BLaER1 (cell line): ENCODE data around the gene XPO4.

Experiments used
- H3K27ac ChIP-seq: shearing (Covaris generic); formaldehyde crosslinking; 2 replicates; pipeline ENCODE4 v1.8.1; 2022
- H3K27me3 ChIP-seq: shearing (Covaris generic); formaldehyde crosslinking; 2 replicates; pipeline ENCODE4 v1.8.1; 2022
- H3K36me3 ChIP-seq: shearing (Covaris generic); formaldehyde crosslinking; 2 replicates; pipeline ENCODE4 v1.8.1; 2022
- H3K4me1 ChIP-seq: shearing (Covaris generic); formaldehyde crosslinking; 2 replicates; pipeline ENCODE4 v1.8.1; 2022
- H3K4me2 ChIP-seq: shearing (Covaris generic); formaldehyde crosslinking; 2 replicates; pipeline ENCODE4 v1.8.1; 2022
- H3K4me3 ChIP-seq: shearing (Covaris generic); formaldehyde crosslinking; 2 replicates; pipeline ENCODE4 v1.8.1; 2022
- H3K9ac ChIP-seq: shearing (Covaris generic); formaldehyde crosslinking; 2 replicates; pipeline ENCODE4 v1.8.1; 2022
- H3K9me3 ChIP-seq: shearing (Covaris generic); formaldehyde crosslinking; 2 replicates; pipeline ENCODE4 v1.8.1; 2022
- H4K20me1 ChIP-seq: shearing (Covaris generic); formaldehyde crosslinking; 2 replicates; pipeline ENCODE4 v1.8.1; 2022
- Cebpa-rat ChIP-seq: shearing (Covaris generic); IDR thresholded peaks from 2 replicates; pipeline ENCODE4 v1.8.1; 2022

Gene XPO4

DNA sequence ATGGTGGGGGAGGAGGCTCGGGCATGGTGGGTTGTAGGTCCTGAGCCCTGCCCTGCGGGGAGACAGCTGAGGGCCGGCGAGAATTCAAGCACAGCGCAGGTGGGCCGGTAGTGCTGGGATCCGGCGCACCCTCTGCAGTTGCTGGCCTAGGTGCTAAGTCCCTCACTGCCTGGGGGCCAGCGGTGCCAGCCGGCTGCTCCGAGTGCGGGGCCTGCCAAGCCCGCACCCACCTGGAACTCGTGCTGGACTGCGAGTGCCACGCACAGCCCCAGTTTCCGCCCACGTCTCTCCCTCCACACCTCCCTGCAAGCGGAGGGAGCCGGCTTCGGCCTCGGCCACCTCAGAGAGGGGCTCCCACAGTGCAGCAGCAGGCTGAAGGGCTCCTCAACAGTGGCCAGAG, 162.5 kb downstream of the XPO4 start:
- H3K4me3 ChIP-seq: no peak overlapping the region
- H4K20me1 ChIP-seq: no peaks in the 10 kb centered on the region
- H3K4me1 ChIP-seq: no peaks in the 10 kb centered on the region
- peaks cover 32% of the 10 kb centered on the region for H3K9me3 ChIP-seq
- H3K9ac ChIP-seq: no peak overlapping the region
- TF ChIP-seq Cebpa-rat: no peak
- peaks cover 28% of the 10 kb centered on the region for H3K36me3 ChIP-seq
- H3K4me2 ChIP-seq: no peak overlapping the region
- H3K27me3 ChIP-seq: no peaks in the 10 kb centered on the region
- H3K27ac ChIP-seq: no peak overlapping the region

DNA sequence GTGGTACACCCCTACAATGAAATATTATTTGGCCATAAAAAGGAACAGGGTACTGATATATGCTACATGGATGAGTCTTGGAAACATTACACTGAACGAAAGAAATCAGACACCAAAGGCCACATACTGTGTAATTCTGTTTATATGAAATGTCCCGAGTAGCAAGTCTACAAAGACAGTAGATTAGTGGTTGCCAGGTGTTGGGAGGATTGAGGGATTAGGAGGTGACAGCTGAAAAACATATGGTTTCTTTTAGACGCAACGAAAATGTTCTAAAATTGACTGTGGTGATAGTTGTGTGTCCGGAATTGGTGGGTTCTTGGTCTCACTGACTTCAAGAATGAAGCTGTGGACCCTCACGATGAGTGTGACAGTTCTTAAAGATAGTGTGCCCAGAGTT, 163.9 kb downstream of the XPO4 start:
- no peak overlapping the region for H3K4me3 ChIP-seq
- no peaks in the 10 kb centered on the region for H3K4me1 ChIP-seq
- H3K27me3 ChIP-seq: no peaks in the 10 kb centered on the region
- no peak overlapping the region for H3K9ac ChIP-seq
- H3K9me3 ChIP-seq: peaks cover 25% of the 10 kb centered on the region
- no peak overlapping the region for H3K4me2 ChIP-seq
- H3K36me3 ChIP-seq: peaks cover 28% of the 10 kb centered on the region
- no peaks in the 10 kb centered on the region for H4K20me1 ChIP-seq
- no peak for TF ChIP-seq Cebpa-rat
- no peak overlapping the region for H3K27ac ChIP-seq

DNA sequence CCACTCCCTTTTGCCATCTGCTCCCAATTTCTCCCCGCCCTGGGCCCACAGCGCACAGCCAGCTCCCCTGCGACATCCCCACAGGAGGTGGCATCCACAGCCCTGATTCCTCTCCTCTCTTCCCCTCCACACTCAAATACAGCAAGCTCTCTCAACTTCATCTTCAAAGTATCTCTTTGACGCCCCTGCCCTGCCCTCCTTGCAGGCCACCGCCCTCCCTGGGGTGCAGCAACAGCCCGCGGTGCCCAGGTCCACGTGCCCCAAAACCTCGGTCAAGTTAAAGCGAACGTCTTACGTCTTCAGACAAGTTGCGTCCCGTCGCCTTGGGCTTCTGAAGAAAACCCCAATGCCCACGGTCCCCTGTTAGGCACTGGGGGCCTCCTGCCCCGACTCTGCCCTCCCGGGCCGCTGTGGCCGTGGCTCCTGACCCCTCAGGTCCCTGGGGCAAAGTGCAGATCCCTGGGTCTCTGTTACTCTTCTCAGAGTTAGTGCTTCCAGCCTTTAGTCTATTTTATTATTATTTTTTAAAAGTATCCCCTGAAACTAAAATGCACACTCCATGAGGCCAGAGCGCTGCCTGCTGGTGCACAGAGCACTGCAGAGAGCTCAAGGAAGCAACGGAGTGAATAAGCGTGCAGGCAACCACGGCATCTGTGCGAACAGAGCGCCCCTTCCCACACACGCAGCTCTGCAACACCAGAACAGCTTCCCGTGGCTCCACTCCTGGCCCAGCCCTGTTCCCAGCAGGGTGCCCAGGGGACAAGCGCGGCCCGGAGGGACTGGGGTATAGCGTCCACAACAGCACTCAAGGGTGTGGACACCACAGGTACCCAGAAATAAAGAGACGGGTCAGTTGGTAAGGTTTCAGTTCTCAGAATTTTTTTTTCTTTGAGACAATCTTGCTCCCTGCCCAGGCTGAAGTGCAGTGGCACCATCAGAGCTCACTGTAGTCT, 172.6 kb downstream of the XPO4 start:
- Histone ChIP-seq H3K9me3 (0 out of 2 replicates have a peak, but pooled peaks cover 4% of the 10 kb centered on the region), H4K20me1 (no peaks in the 10 kb centered on the region), H3K9ac (no peak overlapping the region), H3K36me3 (peaks cover 22% of the 10 kb centered on the region), H3K4me3 (no peak overlapping the region), H3K4me2 (no peak overlapping the region), H3K27me3 (no peaks in the 10 kb centered on the region), H3K4me1 (no peaks in the 10 kb centered on the region), H3K27ac (no peak overlapping the region)
- TF ChIP-seq Cebpa-rat: no peak

DNA sequence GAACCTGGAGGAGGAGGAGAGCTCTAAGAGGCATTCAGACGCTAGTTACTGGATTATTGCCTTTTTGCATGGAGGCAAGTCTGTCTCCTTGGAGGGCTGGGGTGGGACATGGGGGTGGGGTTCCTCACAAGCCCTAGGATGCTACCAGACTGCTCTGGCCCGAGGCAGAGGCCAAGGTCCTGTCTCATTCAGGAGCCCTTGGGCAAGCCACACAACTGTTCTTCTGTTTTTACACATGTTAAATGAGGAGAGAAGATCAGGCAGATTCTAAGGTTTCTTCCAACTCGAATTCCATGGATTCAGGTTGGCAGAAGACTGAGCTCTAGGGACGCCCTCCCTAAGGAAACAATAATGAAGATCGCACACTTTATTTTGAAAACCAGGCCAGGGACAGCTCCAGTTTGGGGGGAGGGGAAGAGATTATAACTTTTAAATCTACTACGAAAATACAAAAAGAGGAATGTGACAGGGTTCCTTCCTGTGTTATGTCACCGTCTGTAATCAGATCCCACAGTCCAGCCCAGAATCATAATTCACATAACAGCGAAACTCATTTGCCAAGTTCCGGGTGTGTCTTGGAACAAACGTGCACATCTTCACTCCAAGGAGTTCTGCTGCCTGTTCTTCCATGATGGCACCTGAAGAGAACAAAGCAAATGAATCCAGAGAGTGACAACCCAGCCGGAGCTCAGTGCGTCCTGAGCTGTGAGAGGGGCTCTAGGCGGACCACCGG, 173.8 kb downstream of the XPO4 start:
- no peaks in the 10 kb centered on the region for H4K20me1 ChIP-seq
- H3K9me3 ChIP-seq: 0 out of 2 replicates have a peak, but pooled peaks cover 4% of the 10 kb centered on the region
- H3K9ac ChIP-seq: no peak overlapping the region
- H3K36me3 ChIP-seq: peaks cover 22% of the 10 kb centered on the region
- no peak overlapping the region for H3K4me3 ChIP-seq
- no peak overlapping the region for H3K27ac ChIP-seq
- no peak for TF ChIP-seq Cebpa-rat
- no peak overlapping the region for H3K4me2 ChIP-seq
- H3K4me1 ChIP-seq: no peaks in the 10 kb centered on the region
- H3K27me3 ChIP-seq: no peaks in the 10 kb centered on the region

DNA sequence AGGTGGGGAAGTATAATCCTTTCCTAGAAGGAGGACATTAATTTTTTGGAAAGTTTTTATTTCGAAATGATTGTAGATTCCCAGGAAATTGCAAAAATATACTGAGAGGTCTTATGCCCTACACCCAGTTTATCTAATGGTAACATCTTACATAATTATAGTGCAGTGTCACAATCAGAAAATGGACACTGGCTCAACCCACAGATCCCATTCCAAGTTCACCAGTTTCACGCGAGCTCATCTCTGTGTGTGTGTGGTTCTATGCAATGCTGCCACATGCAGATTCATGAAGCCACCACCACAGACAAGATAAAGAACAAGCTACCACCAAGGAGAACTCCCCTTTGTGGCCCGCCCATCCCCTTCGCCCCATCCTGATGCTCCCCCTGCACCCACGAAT, 174.7 kb downstream of the XPO4 start:
- Histone ChIP-seq H3K4me1 (no peaks in the 10 kb centered on the region), H3K9ac (no peak overlapping the region), H4K20me1 (no peaks in the 10 kb centered on the region), H3K4me3 (no peak overlapping the region), H3K27ac (no peak overlapping the region), H3K27me3 (no peaks in the 10 kb centered on the region), H3K36me3 (peaks cover 22% of the 10 kb centered on the region), H3K9me3 (0 out of 2 replicates have a peak, but pooled peaks cover 4% of the 10 kb centered on the region), H3K4me2 (no peak overlapping the region)
- no peak for TF ChIP-seq Cebpa-rat
